Suprapubic skin (tissue), 4 donors: ENCODE measurements around the gene RPL27.

Experiments used
- POLR2A ChIP-seq, 2 donors: fragments of 450-650 bp; IDR thresholded peaks; one replicate each; pipeline ENCODE4 v1.6.1; 2017; ENCODE audit warnings: antibody characterized with exemption in 2 of 2, mild to moderate bottlenecking in 2 of 2, moderate library complexity in 2 of 2
- POLR2AphosphoS5 ChIP-seq, 3 donors: sonication (generic); formaldehyde crosslinking; IDR thresholded peaks; one replicate each; pipeline ENCODE4 v1.6.1; 2017; ENCODE audit warnings: antibody characterized with exemption in 3 of 3
- TF ChIP-seq, protein P1 (sequence below), 2 donors: fragments of 200-600 bp in 1 of 2; fragments of 450-650 bp in 1 of 2; sonication (generic) in 1 of 2; IDR thresholded peaks; one replicate each; pipeline ENCODE4 v1.5.1; 2016 to 2019; ENCODE audit warnings: antibody characterized with exemption in 2 of 2, mild to moderate bottlenecking in 1 of 2, moderate library complexity in 1 of 2

DNA sequence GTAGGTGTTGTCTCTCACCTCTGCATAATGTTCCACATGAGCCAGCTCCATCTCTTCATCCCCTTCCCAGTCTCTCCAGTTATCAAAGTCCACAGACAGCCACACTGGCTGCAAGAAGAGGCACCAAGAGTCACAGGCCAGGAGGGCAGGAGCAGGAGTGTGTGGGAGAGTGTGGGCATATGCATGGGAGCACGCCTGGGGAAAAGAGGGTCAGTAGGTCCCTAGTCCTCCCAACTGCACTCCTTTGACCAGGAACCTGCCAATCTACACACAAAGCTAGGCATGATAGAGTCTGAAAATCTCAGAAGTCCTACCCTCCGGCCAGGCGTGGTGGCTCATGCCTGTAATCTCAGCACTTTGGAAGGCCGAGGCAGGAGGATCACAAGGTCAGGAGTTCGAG lies 26.6 kb upstream of the RPL27 start:
- TF ChIP-seq POLR2AphosphoS5 (IDR thresholded peaks at IDR 0.05) (no peak), POLR2A (IDR thresholded peaks at IDR 0.05) (no peak)
- TF ChIP-seq, protein P1, sequence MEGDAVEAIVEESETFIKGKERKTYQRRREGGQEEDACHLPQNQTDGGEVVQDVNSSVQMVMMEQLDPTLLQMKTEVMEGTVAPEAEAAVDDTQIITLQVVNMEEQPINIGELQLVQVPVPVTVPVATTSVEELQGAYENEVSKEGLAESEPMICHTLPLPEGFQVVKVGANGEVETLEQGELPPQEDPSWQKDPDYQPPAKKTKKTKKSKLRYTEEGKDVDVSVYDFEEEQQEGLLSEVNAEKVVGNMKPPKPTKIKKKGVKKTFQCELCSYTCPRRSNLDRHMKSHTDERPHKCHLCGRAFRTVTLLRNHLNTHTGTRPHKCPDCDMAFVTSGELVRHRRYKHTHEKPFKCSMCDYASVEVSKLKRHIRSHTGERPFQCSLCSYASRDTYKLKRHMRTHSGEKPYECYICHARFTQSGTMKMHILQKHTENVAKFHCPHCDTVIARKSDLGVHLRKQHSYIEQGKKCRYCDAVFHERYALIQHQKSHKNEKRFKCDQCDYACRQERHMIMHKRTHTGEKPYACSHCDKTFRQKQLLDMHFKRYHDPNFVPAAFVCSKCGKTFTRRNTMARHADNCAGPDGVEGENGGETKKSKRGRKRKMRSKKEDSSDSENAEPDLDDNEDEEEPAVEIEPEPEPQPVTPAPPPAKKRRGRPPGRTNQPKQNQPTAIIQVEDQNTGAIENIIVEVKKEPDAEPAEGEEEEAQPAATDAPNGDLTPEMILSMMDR (IDR thresholded peaks at IDR 0.05): no peak
